ENCODE results near the gene JAK2.

GRCh38 chr9:4967523-4967922, 17.5 kb upstream of the JAK2 start:
- no peak for TF ChIP-seq EP300 (IDR thresholded peaks at IDR 0.05; ENCODE audit: low read length)
- no peak for TF ChIP-seq GABPB1 (CRISPR knock-in tag; IDR thresholded peaks at IDR 0.05)
- TF ChIP-seq SP1 (CRISPR knock-in tag; IDR thresholded peaks at IDR 0.05), result no peak
- TF ChIP-seq USF1 (CRISPR knock-in tag; IDR thresholded peaks at IDR 0.05), result no peak
